ENCODE data around the gene JAZF1. TPM values are rescaled to one million over a fixed set of nuclear protein-coding genes. Genes with fewer than 3 reads are reported as not detected.

Gene JAZF1
- total and polyA plus RNA-seq, 11 donors = 10.3 to 46.2 (median 26.8) TPM

- Histone ChIP-seq H3K27ac (no peak overlapping the region), H3K4me1 (peaks cover 0 to 55% (median 19%) of the 10 kb centered on the region in 12 donors), H3K4me3 (no peak overlapping the region), H3K27me3 (no peaks in the 10 kb centered on the region), H3K9me3 (no peaks in the 10 kb centered on the region), H3K36me3 (no peaks in the 10 kb centered on the region)
- intact Hi-C loops (cut with DNase I) = no loop called here
- 26 to 53% (median 35%) methylated on average over 1 of the region's 1 CpG for WGBS, 4 donors
- DNase-seq (no peak), ATAC-seq (no peak)
- TF ChIP-seq POLR2A (IDR thresholded peaks at IDR 0.05) = no peak
- no peak for TF ChIP-seq CTCF (IDR thresholded peaks at IDR 0.05)
Measured at GRCh38 chr7:28169230-28169629, 11.4 kb downstream of the JAZF1 start.

GRCh38 chr7:28168393-28169158, 12.0 kb downstream of the JAZF1 start:
- Histone ChIP-seq H3K36me3 (no peaks in the 10 kb centered on the region), H3K4me1 (peaks cover 0 to 50% (median 19%) of the 10 kb centered on the region in 12 donors), H3K9me3 (no peaks in the 10 kb centered on the region), H3K27ac (no peak overlapping the region), H3K4me3 (no peak overlapping the region), H3K27me3 (no peaks in the 10 kb centered on the region)
- DNase-seq = no peak
- no peak for ATAC-seq
- intact Hi-C loops (cut with DNase I) = no loop called here
- 88 to 93% (median 89%) methylated on average over 5 of the region's 5 CpGs for WGBS, 4 donors
- TF ChIP-seq CTCF (IDR thresholded peaks at IDR 0.05) (no peak), POLR2A (IDR thresholded peaks at IDR 0.05) (no peak)

GRCh38 chr7:28166982-28167715, 13.4 kb downstream of the JAZF1 start:
- no peak overlapping the region for H3K27ac ChIP-seq
- intact Hi-C loops (cut with DNase I) = no loop called here
- H3K36me3 ChIP-seq = no peaks in the 10 kb centered on the region
- ATAC-seq (no peak), DNase-seq (no peak)
- no peak overlapping the region for H3K4me3 ChIP-seq
- H3K4me1 ChIP-seq = peaks cover 0 to 42% (median 17%) of the 10 kb centered on the region in 12 donors
- no peaks in the 10 kb centered on the region for H3K9me3 ChIP-seq
- no peak for TF ChIP-seq CTCF (IDR thresholded peaks at IDR 0.05)
- H3K27me3 ChIP-seq = no peaks in the 10 kb centered on the region
- whole genome bisulfite sequencing, 4 donors = 86 to 90% (median 88%) methylated on average over 5 of the region's 5 CpGs
